ENCODE data around the gene KRT34.
A peak's percentile ranks its signal among the peaks of the same experiment; 100 is the strongest.
"Not testable (repeated sequence)": the region's sequence is repeated elsewhere in the genome, so short reads cannot be mapped to it uniquely, and the experiment has no call there.

Gene KRT34

DNA sequence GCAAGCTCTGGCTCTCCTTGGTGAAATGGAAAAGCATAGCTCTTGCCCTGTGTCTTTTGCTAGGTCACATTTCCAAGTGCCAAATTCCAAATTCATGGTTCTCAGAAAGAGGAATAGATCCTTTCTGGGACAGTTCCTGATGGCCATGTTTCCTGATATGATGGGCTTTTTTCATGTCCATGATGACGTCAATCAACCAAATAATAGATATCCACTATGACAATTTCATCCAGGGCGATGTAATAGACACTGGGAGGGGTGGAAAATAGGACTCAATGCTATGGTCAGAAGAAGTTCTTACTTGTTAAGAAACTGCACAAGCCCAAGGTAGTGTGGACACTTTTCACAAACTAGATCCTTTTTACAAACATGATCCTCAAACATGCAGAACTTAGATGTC, 30.9 kb downstream of the KRT34 start:
- H3K4me3 ChIP-seq (ENCODE audit: low read depth, low read length): no peak overlapping the region
- no peaks in the 10 kb centered on the region for H3K4me1 ChIP-seq (ENCODE audit: control insufficient read depth, insufficient read depth, low read length)
- POLR2A ChIA-PET: no interaction called here
- peaks cover 2% of the 10 kb centered on the region for H3K9me3 ChIP-seq (ENCODE audit: control insufficient read depth, insufficient read depth, low read depth, low read length)
- no peak overlapping the region for H3K27ac ChIP-seq (ENCODE audit: extremely low read depth, low read depth, low read length)
- TF ChIP-seq ZNF560 (tag by site-specific recombination; IDR thresholded peaks at IDR 0.05; ENCODE audit: borderline replicate concordance): no peak
- TF ChIP-seq, protein P1, sequence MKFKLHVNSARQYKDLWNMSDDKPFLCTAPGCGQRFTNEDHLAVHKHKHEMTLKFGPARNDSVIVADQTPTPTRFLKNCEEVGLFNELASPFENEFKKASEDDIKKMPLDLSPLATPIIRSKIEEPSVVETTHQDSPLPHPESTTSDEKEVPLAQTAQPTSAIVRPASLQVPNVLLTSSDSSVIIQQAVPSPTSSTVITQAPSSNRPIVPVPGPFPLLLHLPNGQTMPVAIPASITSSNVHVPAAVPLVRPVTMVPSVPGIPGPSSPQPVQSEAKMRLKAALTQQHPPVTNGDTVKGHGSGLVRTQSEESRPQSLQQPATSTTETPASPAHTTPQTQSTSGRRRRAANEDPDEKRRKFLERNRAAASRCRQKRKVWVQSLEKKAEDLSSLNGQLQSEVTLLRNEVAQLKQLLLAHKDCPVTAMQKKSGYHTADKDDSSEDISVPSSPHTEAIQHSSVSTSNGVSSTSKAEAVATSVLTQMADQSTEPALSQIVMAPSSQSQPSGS (tag by site-specific recombination; IDR thresholded peaks at IDR 0.05; ENCODE audit: low read depth): 0 out of 2 replicates have a peak, but pooled peaks have one; percentile 40
- no peaks in the 10 kb centered on the region for H3K36me3 ChIP-seq (ENCODE audit: control insufficient read depth in 2 of 2, insufficient read depth in 1 of 2, low read length in 2 of 2)
- CTCF ChIA-PET: interaction anchor here (0.5 to 1.2 kb wide), 3 partner anchors 17 to 67 kb away, joined by 3 read pairs; no protein-coding TSS in a partner anchor

DNA sequence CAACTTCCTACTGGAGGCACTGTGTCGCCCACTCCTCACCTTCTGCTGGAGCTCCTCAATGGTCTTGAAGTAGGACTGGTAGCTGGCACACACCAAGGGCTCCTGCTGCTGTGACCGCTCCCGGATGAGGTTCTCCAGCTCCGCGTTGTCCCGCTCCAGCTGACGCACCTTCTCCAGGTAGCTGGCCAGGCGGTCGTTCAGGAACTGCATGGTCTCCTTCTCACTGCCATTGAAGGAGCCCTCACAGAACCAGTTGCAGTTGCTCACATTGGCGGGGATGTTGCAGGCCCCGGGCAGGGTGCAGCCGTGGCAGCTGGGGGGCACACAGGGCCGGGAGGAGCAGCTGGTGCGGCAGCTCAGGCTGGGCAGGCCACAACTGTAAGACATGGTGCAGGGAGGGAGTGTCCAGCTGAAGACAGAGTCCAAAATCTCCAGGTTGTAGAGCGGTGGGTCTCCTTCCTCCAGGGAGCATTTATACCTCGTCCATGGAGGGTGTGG, 31.7 kb downstream of the KRT34 start, which contains the start of gene KRT33A:
KRT33A (minus strand) TSS at position 448 of the 498 bp plus-strand sequence; CDS start at position 387, 61 bp downstream.
- not testable (repeated sequence) for H3K9me3 ChIP-seq (ENCODE audit: control insufficient read depth, insufficient read depth, low read depth, low read length); H3K36me3 ChIP-seq (ENCODE audit: control insufficient read depth in 2 of 2, insufficient read depth in 1 of 2, low read length in 2 of 2); H3K4me3 ChIP-seq (ENCODE audit: low read depth, low read length); H3K4me1 ChIP-seq (ENCODE audit: control insufficient read depth, insufficient read depth, low read length); H3K27ac ChIP-seq (ENCODE audit: extremely low read depth, low read depth, low read length)
- ChIA-PET CTCF (interaction anchor here (0.6 to 1.8 kb wide), 3 partner anchors 67 to 315 kb away, joined by 3 to 5 read pairs (median 3); no protein-coding TSS in a partner anchor), POLR2A (interaction anchor here (0.7 kb wide), 1 partner anchor 20 kb away, joined by 6 read pairs; no protein-coding TSS in a partner anchor)

DNA sequence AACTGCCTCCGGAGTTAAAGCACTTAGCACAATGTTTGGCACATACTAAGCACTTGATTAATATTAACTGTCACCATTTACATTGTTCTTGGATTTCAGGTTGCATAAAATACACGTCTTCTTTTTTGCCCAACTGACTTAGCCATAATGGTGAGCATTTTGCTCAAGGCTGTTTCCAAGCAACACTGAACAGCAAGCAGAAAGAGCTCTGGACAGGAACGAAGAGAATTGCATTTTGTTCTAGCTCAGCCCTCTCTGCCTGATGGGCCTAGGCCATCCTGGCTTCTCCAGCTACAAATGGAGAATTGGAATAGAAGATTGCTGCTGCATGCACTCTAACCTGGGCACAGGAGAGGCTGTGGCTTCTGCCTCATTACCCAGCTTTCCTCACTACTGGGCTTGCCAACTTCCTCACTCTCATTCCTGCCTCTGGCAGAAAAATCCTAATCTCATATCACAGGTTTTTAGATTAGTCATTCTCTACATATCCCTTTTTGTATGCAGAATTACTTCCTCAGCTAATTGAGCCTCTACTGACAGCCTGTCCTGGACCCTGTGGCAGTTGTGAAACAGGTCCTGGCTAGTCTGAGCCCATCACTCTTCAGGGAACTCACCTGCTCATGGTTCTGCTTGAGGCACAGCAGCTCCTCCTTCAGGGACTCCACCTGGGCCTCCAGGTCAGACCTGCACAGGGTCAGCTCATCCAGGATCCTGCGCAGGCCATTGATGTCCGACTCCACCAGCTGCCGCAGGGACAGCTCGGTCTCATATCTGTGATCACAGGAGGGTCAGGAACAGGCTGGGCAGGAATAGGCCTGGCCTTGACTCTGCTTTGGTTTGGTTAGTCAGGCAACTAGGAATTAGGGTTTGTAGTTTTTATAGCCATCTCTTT, 34.0 kb downstream of the KRT34 start:
- ChIA-PET CTCF (interaction anchor here (0.5 to 4.2 kb wide), 8 partner anchors 9 to 318 kb away, joined by 3 to 16 read pairs (median 4); no protein-coding TSS in a partner anchor), POLR2A (no interaction called here)
- H3K9me3 ChIP-seq (ENCODE audit: control insufficient read depth, insufficient read depth, low read depth, low read length): no peaks in the 10 kb centered on the region
- H3K4me1 ChIP-seq (ENCODE audit: control insufficient read depth, insufficient read depth, low read length): no peaks in the 10 kb centered on the region
- H3K4me3 ChIP-seq (ENCODE audit: low read depth, low read length): no peak overlapping the region
- no peak for TF ChIP-seq ZBTB48 (tag by site-specific recombination; IDR thresholded peaks at IDR 0.05)
- TF ChIP-seq, protein P2, sequence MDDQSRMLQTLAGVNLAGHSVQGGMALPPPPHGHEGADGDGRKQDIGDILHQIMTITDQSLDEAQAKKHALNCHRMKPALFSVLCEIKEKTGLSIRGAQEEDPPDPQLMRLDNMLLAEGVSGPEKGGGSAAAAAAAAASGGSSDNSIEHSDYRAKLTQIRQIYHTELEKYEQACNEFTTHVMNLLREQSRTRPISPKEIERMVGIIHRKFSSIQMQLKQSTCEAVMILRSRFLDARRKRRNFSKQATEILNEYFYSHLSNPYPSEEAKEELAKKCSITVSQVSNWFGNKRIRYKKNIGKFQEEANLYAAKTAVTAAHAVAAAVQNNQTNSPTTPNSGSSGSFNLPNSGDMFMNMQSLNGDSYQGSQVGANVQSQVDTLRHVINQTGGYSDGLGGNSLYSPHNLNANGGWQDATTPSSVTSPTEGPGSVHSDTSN (CRISPR knock-in tag; IDR thresholded peaks at IDR 0.05): no peak
- TF ChIP-seq, protein P3, sequence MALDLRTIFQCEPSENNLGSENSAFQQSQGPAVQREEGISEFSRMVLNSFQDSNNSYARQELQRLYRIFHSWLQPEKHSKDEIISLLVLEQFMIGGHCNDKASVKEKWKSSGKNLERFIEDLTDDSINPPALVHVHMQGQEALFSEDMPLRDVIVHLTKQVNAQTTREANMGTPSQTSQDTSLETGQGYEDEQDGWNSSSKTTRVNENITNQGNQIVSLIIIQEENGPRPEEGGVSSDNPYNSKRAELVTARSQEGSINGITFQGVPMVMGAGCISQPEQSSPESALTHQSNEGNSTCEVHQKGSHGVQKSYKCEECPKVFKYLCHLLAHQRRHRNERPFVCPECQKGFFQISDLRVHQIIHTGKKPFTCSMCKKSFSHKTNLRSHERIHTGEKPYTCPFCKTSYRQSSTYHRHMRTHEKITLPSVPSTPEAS (tag by site-specific recombination; IDR thresholded peaks at IDR 0.05): no peak
- no peak for TF ChIP-seq ZNF350 (tag by site-specific recombination; IDR thresholded peaks at IDR 0.05)
- no peak for TF ChIP-seq IKZF3 (tag by site-specific recombination; IDR thresholded peaks at IDR 0.05)
- TF ChIP-seq, protein P4, sequence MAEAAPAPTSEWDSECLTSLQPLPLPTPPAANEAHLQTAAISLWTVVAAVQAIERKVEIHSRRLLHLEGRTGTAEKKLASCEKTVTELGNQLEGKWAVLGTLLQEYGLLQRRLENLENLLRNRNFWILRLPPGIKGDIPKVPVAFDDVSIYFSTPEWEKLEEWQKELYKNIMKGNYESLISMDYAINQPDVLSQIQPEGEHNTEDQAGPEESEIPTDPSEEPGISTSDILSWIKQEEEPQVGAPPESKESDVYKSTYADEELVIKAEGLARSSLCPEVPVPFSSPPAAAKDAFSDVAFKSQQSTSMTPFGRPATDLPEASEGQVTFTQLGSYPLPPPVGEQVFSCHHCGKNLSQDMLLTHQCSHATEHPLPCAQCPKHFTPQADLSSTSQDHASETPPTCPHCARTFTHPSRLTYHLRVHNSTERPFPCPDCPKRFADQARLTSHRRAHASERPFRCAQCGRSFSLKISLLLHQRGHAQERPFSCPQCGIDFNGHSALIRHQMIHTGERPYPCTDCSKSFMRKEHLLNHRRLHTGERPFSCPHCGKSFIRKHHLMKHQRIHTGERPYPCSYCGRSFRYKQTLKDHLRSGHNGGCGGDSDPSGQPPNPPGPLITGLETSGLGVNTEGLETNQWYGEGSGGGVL (tag by site-specific recombination; IDR thresholded peaks at IDR 0.05): no peak
- TF ChIP-seq KLF7 (tag by site-specific recombination; IDR thresholded peaks at IDR 0.05; ENCODE audit: borderline replicate concordance): no peak
- TF ChIP-seq ZFP41 (tag by site-specific recombination; IDR thresholded peaks at IDR 0.05; ENCODE audit: borderline replicate concordance): no peak
- no peaks in the 10 kb centered on the region for H3K36me3 ChIP-seq (ENCODE audit: control insufficient read depth in 2 of 2, insufficient read depth in 1 of 2, low read length in 2 of 2)
- no peak overlapping the region for H3K27ac ChIP-seq (ENCODE audit: extremely low read depth, low read depth, low read length)

DNA sequence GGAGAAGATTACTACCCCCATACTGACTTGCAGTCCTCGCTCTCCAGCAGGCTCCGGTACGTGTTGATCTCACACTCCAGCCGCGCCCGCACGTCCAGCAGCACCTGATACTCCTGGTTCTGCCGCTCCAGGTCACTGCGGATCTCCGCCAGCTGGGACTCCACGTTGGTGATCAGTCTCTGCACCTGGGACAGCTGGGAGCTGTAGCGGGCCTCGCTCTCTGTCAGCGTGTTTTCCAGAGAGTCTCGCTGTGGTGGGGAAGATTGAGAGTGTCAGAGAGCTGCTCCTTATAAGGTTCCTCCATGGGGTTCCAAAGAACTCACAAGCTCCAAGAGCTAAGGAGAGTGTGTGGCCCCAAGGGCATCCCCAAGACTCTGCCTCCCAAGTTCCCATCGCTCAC, 35.7 kb downstream of the KRT34 start:
- CTCF ChIA-PET: interaction anchor here (0.6 to 4.2 kb wide), 3 partner anchors 9 to 202 kb away, joined by 3 to 16 read pairs (median 7); no protein-coding TSS in a partner anchor

More for the DNA sequence above, 35.7 kb downstream of the KRT34 start:
- H3K9me3 ChIP-seq (ENCODE audit: control insufficient read depth, insufficient read depth, low read depth, low read length); H3K27ac ChIP-seq (ENCODE audit: extremely low read depth, low read depth, low read length); POLR2A ChIA-PET; H3K36me3 ChIP-seq (ENCODE audit: control insufficient read depth in 2 of 2, insufficient read depth in 1 of 2, low read length in 2 of 2); H3K4me3 ChIP-seq (ENCODE audit: low read depth, low read length); H3K4me1 ChIP-seq (ENCODE audit: control insufficient read depth, insufficient read depth, low read length): not testable (repeated sequence)

All from HEK293 (cell line).